DMS79 treated with DMSO at 0.1 percent for 48 hours (cell line): Measurements from ENCODE around the gene C1QTNF12.

ENCODE experiments used
- DNase-seq: peaks from one replicate; lab custom pipeline; 2025; lab: John Stamatoyannopoulos, UW

C1QTNF12 gene, protein sequence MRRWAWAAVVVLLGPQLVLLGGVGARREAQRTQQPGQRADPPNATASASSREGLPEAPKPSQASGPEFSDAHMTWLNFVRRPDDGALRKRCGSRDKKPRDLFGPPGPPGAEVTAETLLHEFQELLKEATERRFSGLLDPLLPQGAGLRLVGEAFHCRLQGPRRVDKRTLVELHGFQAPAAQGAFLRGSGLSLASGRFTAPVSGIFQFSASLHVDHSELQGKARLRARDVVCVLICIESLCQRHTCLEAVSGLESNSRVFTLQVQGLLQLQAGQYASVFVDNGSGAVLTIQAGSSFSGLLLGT

GRCh38 chr1:1246577-1247340, at the start of gene C1QTNF12:
Gene C1QTNF12 (minus strand): TSS chr1:1246722. CDS start chr1:1246690, 32 bp downstream.
- DNase-seq, result peak; percentile 5

DNA sequence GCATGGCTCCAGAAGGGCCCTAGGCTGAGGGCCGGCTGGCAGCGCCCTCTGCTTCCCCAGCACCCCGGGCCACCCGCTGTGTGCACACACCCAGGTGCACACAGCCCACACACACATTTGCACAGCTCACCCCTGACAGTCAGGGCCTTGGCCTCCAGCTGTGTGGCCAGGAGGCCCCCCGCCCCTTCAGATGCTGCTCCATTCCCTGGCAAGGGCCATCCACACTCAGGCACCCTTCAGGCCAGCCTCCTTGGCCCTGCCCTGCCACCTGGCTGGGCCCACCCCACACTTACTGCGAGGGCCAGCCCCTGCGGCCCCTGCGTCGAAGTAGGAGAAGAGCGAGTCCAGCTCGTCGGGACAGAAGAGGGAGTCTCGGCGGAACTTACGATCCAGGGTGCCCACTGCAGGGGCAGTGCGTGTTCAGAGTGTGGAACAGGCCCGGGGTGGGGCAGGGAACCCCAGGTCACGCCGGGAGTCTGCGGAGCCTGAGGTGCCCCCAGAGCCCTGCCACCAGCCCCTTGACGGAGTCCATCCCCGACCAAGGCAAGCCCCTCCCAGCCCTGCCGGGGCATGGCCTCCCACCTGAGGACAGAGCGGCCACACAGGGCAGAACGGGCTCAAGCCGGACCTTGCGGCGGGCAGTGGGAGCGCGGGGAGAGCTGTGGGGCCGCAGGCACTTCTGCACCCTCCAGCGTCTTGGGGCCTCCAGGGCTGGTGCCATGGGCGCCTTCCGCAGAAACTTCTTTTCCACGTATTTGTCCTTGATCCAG, 48.8 kb upstream of the C1QTNF12 start:
- DNase-seq, result no peak

DNA sequence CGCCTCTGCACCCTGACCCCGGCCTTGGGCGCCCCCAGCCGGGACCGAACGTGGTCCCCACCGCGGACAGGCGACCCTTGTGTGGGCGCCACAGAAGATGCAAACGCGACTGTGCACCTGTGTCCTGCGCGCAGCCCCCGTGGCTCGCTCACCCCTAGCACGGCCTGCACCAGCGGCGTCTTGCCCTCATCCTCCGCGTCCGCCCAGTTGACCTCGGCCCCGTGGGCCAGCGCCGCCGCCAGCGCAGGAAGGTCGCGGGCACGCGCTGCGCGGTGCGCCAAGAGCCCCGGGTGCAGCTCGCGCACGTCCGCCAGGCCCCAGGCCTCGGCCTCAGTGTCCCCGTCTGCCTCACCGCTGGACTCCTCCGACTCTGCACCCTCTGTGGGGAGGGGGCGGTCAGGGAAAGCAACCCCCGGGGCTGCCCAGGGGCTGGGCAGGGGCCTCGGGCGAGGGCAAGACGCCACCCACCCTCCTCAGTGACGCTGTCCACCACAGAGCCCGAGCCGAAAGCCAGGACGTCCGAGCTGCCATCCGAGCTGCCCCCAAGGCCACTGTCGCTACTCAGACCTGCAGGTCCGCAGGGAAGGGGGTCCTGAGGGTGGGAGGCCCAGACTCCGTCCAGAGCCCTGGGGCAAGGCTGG, 47.8 kb upstream of the C1QTNF12 start:
- no peak for DNase-seq

GRCh38 chr1:1293263-1294249, 47.0 kb upstream of the C1QTNF12 start:
- DNase-seq, result no peak

GRCh38 chr1:1292851-1293250, 46.3 kb upstream of the C1QTNF12 start:
- DNase-seq, result no peak

- DNase-seq, result no peak
These were observed 45.9 kb upstream of the C1QTNF12 start for GRCh38 chr1:1292442-1292779.

- DNase-seq, result peak; percentile 90
These were observed 45.3 kb upstream of the C1QTNF12 start for GRCh38 chr1:1291548-1292441.

GRCh38 chr1:1291023-1291528, 44.6 kb upstream of the C1QTNF12 start:
- DNase-seq, result peak; percentile 62

- peak; percentile 35 for DNase-seq
These were observed 43.8 kb upstream of the C1QTNF12 start for GRCh38 chr1:1290238-1290731.

DNA sequence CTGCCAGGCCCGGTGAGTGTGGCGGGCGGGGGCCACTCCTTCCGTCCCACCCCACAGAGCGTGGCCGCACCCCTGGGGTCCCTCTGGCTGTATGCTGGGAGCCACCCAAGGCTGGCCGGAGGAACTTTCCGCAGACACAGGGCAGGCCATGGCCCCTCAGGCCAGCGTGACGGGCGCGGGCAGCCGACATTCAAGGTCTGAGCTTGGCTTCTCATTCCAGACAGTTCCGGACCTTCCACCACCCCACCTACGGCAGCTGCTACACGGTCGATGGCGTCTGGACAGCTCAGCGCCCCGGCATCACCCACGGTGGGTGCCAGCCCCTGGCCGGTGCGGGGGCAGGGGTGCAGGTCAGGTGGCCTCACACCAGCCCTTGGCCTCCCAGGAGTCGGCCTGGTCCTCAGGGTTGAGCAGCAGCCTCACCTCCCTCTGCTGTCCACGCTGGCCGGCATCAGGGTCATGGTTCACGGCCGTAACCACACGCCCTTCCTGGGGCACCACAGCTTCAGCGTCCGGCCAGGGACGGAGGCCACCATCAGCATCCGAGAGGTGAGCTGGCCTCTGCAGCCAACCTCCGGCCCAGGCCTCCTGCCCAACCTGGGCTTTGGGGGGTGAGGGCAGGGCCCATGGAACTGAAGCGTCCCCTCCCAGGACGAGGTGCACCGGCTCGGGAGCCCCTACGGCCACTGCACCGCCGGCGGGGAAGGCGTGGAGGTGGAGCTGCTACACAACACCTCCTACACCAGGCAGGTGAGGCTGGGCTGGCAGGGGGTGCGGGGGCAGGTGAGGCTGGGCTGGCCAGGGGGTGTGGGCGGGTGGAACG, 41.0 kb upstream of the C1QTNF12 start:
- DNase-seq, result no peak

DNA sequence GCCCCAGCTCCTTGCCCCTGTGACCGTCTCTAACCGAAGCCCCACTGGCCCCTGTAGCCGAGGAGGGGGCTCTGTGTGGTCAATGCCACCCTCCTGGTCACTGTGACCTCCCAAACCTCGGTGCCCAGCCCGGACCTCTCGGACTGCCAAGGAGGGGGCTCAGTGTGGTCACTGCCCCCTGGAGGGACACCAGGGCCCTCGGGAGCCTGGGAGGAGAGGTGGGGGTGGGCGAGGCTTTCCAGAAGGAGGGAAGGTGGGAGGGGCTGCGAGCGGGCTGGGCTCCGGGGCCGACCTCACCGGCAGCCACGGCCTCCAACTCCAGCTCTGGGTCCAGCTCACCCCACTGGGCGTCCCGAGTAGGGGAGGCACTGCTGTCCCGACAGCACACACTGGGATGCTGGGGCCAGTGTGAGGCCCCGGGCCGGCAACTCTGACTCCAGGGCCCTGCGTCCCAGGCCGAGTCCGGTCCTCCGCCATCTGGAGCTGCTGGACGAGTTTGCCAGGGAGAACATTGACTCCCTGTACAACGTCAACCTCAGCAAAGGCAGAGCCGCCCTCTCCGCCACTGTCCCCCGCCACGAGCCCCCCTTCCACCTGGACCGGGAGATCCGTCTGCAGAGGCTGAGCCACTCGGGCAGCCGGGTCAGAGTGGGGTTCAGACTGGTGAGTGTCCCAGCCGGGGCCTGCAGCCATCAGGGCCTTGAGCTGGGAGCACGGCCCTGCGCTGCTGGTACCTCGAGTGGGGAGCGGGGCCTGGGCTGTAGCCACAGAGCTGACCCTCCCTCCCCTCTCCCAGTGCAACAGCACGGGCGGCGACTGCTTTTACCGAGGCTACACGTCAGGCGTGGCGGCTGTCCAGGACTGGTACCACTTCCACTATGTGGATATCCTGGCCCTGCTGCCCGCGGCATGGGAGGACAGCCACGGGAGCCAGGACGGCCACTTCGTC, 40.1 kb upstream of the C1QTNF12 start:
- no peak for DNase-seq

GRCh38 chr1:1285611-1286311, 39.2 kb upstream of the C1QTNF12 start:
- no peak for DNase-seq

GRCh38 chr1:1285102-1285571, 38.6 kb upstream of the C1QTNF12 start:
- DNase-seq, result no peak

GRCh38 chr1:1284221-1285101, 37.9 kb upstream of the C1QTNF12 start:
- DNase-seq, result no peak

- DNase-seq, result no peak
These were observed 37.3 kb upstream of the C1QTNF12 start for GRCh38 chr1:1283821-1284220.

GRCh38 chr1:1282998-1283397, 36.5 kb upstream of the C1QTNF12 start:
- no peak for DNase-seq
